Stimulated activated CD4-positive, alpha-beta T cell treated with anti-CD3 and anti-CD28 coated beads, Interleukin-1b, Interleukin-23, amount 100 ng/mL, for 48 hours (primary cell): ENCODE results near the gene TOR1AIP1.
"Not testable (repeated sequence)": the region's sequence is repeated elsewhere in the genome, so short reads cannot be mapped to it uniquely, and the experiment has no call there.

Source experiments
- DNase-seq: peaks from one replicate; pipeline ENCODE4 v3.0.0-alpha.2; 2020

Gene TOR1AIP1

DNA sequence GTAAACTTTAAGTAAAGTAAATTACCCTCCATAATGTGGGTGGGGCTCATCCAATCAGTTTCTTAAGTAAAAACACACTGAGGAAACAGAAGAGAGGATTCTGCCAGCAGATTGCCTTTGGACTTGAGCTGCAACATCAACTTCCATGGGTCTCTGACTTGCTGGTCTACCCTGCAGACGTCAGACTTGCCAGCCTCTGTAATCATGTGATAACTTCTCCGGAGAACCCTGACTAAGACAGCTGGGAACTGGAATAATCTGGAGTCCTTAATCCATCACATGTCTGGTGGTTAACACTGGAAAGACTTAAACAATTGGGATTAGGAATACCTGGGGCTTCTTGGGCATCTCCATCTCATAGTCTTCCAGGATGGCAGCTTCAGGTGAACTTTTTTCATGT lies 59.4 kb downstream of the TOR1AIP1 start:
- DNase-seq: no peak

DNA sequence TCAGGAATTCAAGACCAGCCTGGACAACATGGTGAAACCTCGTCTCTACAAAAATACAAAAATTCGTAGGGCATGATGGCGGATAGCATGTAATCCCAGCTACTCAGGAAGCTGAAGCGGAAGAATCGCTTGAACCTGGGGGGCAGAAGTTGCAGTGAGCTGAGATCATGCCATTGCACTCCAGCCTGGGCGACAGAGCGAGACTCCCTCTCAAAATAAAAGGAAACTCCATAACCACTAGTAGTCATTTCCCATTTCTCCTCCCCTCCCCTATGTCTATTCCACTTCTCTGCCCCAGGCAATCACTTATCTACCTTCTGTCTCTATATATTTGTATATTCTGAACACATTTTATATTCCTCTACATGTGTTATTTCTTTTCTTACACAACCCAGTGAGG lies 68.6 kb downstream of the TOR1AIP1 start:
- DNase-seq: no peak

DNA sequence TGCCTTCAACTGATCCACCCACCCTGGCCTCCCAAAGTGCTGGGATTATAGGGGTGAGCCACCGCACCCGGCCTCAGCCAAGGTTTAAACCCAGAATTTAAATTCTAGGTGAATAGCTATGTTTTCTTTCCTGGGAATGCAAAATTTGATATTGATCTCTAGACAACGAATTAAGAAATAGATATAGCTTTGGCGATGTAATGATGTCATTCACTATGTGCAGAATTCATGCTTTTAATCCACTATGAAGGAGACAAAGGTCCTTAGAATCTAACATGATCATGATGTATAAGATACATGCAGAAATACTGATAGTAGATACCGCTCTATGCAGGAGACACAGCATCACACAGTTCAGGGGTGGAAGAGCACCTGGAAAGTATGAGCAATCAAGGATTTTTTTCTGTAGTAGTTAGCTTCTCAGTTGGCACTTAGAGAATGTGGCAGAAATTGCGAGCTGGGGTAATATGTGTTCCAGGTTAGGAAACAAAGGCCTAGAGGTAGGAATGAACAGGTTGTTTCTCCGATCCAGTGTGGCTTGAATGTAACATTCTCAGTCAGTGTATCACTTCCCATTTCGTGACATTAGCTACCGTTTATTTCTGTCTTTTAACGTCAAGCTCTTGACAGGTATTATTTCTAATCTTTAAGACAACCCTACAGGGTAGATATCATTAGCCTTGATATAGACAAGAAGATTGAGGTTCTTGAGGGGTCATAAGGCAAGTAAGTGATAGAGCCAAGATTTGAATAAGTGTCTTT lies 69.5 kb downstream of the TOR1AIP1 start:
- DNase-seq: no peak

DNA sequence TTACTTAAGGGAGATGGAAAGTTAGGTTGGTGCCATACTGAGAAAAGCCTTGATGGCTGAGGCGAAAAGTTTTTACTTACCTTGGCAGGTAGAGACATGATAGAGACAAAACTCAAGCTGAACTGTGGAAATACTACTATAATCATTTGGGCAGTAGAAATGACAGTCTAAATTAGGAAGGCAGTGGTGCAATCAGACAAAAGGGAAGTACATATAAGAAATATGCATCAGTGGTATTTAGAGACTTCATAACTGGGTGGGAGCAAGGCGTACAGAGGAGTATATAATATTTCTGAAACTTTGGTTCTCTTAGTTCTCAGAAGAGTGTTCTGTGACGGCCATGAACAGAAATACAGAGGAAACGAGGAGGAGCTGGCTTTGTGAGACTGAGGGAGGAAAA lies 70.1 kb downstream of the TOR1AIP1 start:
- DNase-seq: no peak

DNA sequence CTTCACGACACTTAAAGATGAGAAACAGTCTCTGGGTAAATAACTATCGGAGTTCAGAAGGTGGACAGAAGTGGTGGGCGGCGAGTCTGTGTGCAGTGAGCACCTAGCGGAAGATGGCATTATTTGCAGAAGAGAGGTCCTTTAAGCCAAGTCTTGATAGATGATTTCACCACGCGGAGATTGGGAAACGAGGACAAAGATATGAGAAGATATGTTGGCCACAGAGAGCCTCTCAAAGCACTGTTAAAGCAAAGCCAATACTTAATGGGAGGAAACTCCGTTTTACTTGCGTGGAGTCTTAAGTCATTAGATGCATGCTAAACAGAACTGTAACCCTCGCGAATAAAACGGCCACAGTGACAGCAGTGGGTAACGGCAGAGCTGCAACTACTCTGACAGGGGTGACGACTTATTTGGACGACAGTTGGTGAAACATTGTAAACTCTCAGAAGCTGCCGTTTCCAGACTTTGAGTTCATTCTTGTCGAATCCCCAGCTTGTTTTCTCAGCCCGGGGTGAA lies 71.9 kb downstream of the TOR1AIP1 start:
- peak; percentile 58 for DNase-seq

DNA sequence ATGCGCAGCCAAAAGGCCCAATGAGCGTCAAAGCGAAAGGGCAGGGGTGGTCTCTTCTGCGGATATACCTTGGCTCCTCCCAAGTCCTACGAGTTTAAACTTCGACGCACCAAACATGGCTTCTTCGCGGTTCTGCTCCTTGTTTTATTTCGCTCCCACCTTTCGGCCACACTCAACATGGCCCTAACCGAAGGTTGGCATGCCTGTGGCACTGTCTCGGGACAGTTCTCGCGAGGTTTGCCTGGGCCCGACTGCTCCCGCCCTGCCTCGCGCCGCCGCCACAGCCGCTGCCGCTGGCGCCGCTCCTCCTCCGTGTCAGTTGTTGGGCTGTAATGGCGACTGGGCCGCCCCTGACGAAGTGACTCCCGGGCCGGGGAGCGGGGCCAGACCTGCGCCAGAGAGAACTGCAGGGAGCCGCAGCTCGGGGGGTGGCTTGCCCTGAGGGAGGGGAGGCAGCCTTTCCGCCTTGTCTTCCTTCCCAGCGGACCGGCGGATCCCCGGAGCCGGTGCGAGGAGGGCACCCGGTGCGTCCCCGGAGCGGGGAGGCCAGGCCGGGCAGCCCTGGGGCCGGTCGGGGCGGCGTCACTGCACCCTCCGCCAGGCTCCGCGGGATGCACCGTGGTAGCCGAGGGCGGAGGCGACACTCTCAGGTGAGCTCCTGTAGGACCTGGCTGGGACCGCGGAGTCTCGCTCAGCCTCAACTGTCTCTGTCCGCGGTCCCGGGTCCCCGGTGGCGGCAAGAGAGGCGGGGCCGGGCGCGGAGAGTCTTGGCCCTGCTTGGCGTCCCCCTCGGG lies 72.6 kb downstream of the TOR1AIP1 start, which contains the start of gene CEP350:
TSS of gene CEP350 (plus strand) at position 318 of the 794 bp plus-strand sequence. CDS start 31,372 bp downstream, outside the sequence.
- peak; percentile 98 for DNase-seq

DNA sequence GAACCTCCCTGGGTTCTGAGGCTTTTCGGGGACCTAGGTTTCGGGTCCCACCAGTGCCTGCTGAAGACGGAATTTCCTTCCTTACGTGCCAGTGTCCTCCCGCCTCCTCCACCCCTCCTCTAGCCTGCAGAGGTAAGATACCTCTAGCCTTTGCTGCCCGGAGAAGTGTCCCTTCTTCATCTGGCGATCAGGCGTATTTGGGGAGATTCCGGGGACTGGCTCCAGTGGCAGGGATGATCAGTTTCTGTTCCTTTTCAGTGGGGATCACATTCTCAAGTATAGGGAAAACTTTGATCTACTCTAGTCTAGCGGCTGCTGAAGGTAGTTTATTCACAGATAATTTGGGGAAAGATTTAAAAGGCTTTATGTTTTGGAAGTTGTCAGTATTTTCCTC lies 73.2 kb downstream of the TOR1AIP1 start:
- no peak for DNase-seq

DNA sequence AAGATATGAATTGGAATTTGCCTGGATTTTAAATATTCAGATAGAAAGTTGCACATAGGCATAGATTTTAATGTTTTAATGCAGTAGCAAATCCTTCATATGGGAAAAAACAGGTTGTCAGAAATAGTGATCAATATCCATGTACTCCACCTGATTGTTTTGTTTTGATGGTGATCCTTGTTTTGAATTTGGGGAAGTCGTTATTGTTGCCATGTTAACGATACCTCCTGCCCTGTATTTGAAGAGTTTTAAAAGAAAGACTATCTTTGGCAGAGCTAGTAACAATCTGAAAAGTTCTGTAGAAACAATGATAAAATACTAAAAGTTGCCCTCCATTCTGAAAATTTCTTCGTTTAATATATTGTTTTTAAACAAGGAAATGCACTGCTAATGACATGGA lies 73.6 kb downstream of the TOR1AIP1 start:
- no peak for DNase-seq

DNA sequence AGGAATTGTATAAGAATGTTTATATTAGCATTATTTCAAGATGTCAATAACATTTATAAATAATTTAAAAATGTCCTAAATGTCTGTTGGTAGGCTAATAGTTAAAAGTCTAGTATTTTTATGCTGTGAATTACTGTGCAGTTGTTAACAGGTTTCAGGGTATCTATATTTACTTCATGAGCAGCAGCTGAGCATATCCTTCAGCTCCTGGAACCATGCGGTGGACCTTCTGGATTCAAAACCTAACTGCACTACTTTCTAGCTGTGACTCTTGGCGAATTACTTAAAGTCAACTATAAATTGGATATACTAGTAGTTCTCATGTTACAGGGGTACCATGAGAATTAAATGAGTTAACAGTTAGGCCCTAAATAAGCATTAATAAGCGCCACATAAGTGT lies 76.3 kb downstream of the TOR1AIP1 start:
- no peak for DNase-seq

DNA sequence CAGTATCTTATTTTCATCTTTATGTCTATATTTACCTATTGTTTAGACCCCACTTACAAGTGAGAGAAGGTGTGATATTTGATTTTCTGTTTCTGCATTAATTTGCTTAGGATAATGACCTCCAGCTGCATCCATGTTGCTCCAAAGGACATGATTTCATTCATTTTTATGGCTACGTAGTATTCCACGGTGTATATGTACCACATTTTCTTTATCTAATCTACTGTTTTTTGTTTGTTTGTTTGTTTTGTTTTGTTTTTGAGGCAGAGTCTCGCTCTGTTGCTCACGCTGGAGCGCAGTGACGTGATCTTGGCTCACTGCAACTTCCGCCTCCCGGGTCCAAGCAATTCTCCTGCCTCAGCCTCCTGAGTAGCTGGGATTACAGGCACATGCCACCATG lies 80.1 kb downstream of the TOR1AIP1 start:
- DNase-seq: not testable (repeated sequence)

DNA sequence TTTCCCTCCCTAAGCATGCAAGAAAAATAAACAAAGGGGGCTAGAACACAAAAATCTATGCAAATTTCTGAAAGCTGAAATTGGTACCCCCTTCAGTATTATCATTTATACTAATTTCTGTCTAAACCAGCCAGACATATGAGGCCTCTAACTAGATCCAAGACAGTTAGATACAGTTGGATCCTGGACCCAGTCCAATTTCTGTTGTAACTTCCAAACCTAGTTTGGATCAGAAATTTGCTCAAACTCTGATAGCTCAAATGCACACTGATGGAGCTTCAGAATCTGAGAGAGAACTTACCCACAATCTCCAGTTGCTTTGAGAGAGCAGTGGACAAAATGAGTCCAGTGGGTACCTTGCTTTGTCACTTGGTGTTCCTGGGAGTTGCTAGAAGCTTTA lies 84.5 kb downstream of the TOR1AIP1 start:
- DNase-seq: no peak

DNA sequence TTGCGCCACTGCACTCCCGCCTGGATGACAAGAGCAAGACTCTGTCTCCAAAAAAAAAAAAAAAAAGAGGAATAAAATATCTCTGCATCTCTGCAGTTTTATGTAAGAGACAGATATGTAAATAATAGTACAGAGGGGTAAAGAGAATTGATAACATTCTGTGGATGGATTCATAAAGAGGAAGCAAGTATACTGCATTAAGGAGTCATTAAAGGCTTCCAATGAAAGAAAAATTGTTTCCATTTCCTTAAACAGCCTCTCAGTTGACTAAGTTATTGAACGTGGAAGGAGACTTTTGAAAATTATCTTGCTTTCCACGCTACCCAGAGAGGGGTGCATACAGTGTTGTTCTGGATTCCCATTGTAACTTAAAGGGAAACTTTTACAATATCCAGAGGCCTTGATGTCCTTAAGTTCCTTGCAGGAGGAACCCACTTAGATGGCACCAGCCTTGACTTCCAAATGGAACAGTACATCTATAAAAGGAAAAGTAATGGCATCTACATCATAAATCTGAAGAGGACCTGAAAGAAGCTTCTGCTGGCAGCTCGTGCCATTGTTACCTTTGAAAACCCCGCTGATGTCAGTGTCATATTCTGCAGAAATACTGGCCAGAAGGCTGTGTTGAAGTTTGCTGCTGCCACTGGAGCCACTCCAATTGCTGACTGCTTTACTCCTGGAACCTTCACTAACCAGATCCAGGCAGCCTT lies 86.4 kb downstream of the TOR1AIP1 start:
- DNase-seq: no peak

DNA sequence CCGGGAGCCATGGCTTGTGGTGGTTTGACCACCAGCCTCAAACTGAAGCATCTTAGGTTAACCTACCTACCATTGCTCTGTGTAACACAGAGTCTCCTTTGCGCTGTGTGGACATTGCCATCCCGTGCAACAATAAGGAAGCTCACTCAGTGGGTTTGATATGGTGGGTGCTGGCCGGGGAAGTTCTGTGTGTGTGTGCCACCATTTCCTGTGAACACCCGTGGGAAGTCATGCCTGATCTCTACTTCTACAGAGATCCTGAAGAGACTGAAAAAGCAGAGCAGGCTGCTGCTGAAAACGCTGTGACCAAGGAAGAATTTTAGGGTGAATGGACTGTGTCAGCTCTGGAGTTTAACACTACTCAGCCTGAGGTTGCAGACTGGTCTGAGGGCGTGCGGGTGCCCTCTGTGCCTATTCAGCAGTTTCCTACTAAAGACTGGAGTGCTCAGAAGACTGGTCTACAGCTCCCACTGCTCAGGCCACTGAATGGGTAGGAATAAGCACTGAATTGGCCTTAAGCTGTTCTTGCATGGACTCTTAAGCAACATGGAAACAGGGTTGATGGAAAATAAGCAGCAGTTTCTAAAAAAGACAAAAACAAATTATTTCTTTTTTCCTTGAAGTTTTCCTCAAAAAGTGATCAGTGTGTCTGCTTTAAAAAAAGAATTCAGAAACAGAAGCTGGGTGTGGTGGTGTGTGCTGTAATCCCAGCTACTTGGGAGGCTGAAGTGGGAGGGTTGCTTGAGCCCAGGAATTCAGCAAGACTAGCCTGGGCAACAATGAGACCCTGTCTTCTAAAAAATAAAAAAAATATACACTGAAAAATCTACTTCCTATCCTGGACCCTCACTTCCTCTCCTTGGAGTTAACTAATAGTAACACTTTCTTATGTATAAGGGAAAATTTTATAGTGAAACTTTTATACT lies 87.2 kb downstream of the TOR1AIP1 start:
- no peak for DNase-seq
